Natural killer cell (primary cell): ENCODE data around the gene ZDHHC9. TPM values are rescaled to one million over a fixed set of nuclear protein-coding genes. Genes with fewer than 3 reads are reported as not detected.

Source experiments
- ATAC-seq, 3 donors: fragments of 150-1000 bp in 2 of 3; fragments of 200-7000 bp in 1 of 3; cut with Tn5 transposase; 1 replicate in 1 of 3; 2 replicates in 2 of 3; pipeline ENCODE4 v1.10.0; 2021; ENCODE audit warnings: mild to moderate bottlenecking in 2 of 3, moderate library complexity in 2 of 3
- DNase-seq, 2 donors: peaks; one replicate each; pipeline versions ENCODE4 v3.0.0 to v3.0.0-alpha.2; 2013 to 2021; ENCODE audit warnings: mixed read lengths in 1 of 2
- H3K27ac ChIP-seq: one replicate; pipeline ENCODE4 v1.5.1; 2013; ENCODE audit warnings: mild to moderate bottlenecking, low read length
- H3K27me3 ChIP-seq: one replicate; pipeline ENCODE4 v1.6.1; 2013; ENCODE audit warnings: low read length; ENCODE audit not compliant: control insufficient read depth, insufficient read depth
- H3K36me3 ChIP-seq: one replicate; pipeline ENCODE4 v1.6.1; 2013; ENCODE audit warnings: low read length; ENCODE audit not compliant: control insufficient read depth, insufficient read depth
- H3K4me1 ChIP-seq: one replicate; pipeline ENCODE4 v1.6.1; 2013; ENCODE audit warnings: low read length; ENCODE audit not compliant: control insufficient read depth, insufficient read depth
- H3K4me3 ChIP-seq: one replicate; pipeline ENCODE4 v1.5.1; 2013; ENCODE audit warnings: low read length
- H3K9me3 ChIP-seq: one replicate; pipeline ENCODE4 v1.6.1; 2013; ENCODE audit warnings: low read length; ENCODE audit not compliant: control insufficient read depth, insufficient read depth
- H3K27ac Mint-ChIP-seq, 2 donors: one replicate each; pipeline ENCODE4 v1.8.0; 2022; ENCODE audit warnings: mild to moderate bottlenecking in 2 of 2, mixed read lengths in 2 of 2, moderate library complexity in 1 of 2
- H3K27me3 Mint-ChIP-seq, 2 donors: one replicate each; pipeline ENCODE4 v1.8.0; 2022; ENCODE audit warnings: low read depth in 2 of 2, mixed read lengths in 2 of 2
- H3K36me3 Mint-ChIP-seq: one replicate; pipeline ENCODE4 v1.8.0; 2022; ENCODE audit warnings: mixed read lengths
- H3K4me1 Mint-ChIP-seq, 2 donors: one replicate each; pipeline ENCODE4 v1.8.0; 2022; ENCODE audit warnings: mixed read lengths in 2 of 2
- H3K4me3 Mint-ChIP-seq: one replicate; pipeline ENCODE4 v1.8.0; 2022; ENCODE audit warnings: mild to moderate bottlenecking, moderate library complexity, mixed read lengths
- H3K9me3 Mint-ChIP-seq, 2 donors: one replicate each; pipeline ENCODE4 v1.8.0; 2022; ENCODE audit warnings: mixed read lengths in 2 of 2
- WGBS: methylation state at CpG from one replicate; pipeline ENCODE4 v1.1.7; 2013; ENCODE audit warnings: missing lambda C conversion rate; ENCODE audit not compliant: insufficient coverage; 5-methylcytosine and 5-hydroxymethylcytosine counted together
- intact Hi-C: fragments of 100-400 bp; cut with micrococcal nuclease; formaldehyde crosslinking; loops from one replicate; pipeline ENCODE4 v1.14.2; 2022
- total RNA-seq, 4 donors: library from RNA; stranded (reverse); fragments of 120-200 nt in 1 of 4; gene quantifications; one replicate each; pipeline versions ENCODE4 v1.2.3 to v1.2.4, GENCODE V29; 2013 to 2022
- TF ChIP-seq, protein P1 (sequence below): fragments of 200-600 bp; IDR thresholded peaks from one replicate; pipeline ENCODE4 v1.8.0; 2022; ENCODE audit warnings: antibody characterized with exemption

ZDHHC9 gene
- total RNA-seq, 3 donors from 2014 or later (not counting 1 experiment from before 2014, with no cell fraction given) = 1.0 to 3.0 (median 2.1) TPM

GRCh38 chrX:129792586-129793291 is 50.9 kb downstream of the ZDHHC9 start:
- WGBS = 93% methylated on average over 18 of the region's 18 CpGs
- H3K4me1 ChIP-seq = peaks cover 50% of the 10 kb centered on the region
- H3K9me3 ChIP-seq = no peaks in the 10 kb centered on the region
- ATAC-seq = no peak
- Mint-ChIP-seq H3K36me3 (no peaks in the 10 kb centered on the region), H3K27me3 (no peaks in the 10 kb centered on the region), H3K9me3 (no peaks in the 10 kb centered on the region), H3K27ac (peak overlapping the region; percentile 70 to 74), H3K4me3 (no peak overlapping the region), H3K4me1 (peaks cover 4 to 22% of the 10 kb centered on the region in 2 donors)
- H3K27ac ChIP-seq = no peak overlapping the region
- TF ChIP-seq, protein P1, sequence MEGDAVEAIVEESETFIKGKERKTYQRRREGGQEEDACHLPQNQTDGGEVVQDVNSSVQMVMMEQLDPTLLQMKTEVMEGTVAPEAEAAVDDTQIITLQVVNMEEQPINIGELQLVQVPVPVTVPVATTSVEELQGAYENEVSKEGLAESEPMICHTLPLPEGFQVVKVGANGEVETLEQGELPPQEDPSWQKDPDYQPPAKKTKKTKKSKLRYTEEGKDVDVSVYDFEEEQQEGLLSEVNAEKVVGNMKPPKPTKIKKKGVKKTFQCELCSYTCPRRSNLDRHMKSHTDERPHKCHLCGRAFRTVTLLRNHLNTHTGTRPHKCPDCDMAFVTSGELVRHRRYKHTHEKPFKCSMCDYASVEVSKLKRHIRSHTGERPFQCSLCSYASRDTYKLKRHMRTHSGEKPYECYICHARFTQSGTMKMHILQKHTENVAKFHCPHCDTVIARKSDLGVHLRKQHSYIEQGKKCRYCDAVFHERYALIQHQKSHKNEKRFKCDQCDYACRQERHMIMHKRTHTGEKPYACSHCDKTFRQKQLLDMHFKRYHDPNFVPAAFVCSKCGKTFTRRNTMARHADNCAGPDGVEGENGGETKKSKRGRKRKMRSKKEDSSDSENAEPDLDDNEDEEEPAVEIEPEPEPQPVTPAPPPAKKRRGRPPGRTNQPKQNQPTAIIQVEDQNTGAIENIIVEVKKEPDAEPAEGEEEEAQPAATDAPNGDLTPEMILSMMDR = no peak
- intact Hi-C loops = no loop called here
- no peak overlapping the region for H3K4me3 ChIP-seq
- no peak for DNase-seq
- H3K27me3 ChIP-seq = no peaks in the 10 kb centered on the region
- H3K36me3 ChIP-seq = peaks cover 88% of the 10 kb centered on the region

DNA sequence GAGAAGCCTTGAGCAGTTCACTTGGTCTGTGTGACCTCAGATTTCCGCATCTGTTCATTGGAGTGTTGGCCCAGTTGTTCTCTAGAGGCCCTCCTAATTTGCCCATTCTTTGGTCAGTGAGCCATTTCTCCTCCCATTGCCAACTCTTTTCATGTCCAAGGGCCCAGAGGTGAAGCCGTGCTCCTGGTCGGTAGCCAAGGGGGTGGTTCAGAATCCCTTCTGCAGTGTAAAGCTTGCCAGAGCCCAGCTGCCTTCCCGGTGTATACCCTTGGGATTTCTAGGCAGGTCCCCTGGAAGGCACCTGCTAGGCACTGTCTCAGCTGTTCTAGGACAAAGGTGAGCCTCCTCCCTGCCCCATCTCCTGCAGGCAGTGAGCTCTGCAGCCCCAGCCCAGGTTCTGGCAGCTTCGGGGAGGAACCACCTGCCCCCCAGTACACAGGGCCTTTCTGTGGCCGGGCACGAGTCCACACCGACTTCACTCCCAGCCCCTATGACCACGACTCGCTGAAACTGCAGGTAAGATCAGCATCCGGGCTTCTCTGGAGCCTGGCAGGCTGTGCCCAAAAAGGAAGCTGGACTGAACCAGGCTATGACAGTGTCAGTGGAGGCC is 51.6 kb downstream of the ZDHHC9 start:
- no peak overlapping the region for H3K4me3 Mint-ChIP-seq
- DNase-seq (no peak), ATAC-seq (no peak)
- TF ChIP-seq, protein P1 = no peak
- Histone ChIP-seq H3K9me3 (no peaks in the 10 kb centered on the region), H3K27ac (no peak overlapping the region), H3K36me3 (peaks cover 91% of the 10 kb centered on the region), H3K27me3 (no peaks in the 10 kb centered on the region), H3K4me1 (peaks cover 54% of the 10 kb centered on the region), H3K4me3 (no peak overlapping the region)
- no peaks in the 10 kb centered on the region for H3K27me3 Mint-ChIP-seq
- intact Hi-C loops = no loop called here
- H3K36me3 Mint-ChIP-seq = no peaks in the 10 kb centered on the region
- 85% methylated on average over 10 of the region's 11 CpGs for WGBS
- H3K27ac Mint-ChIP-seq = peak overlapping the region; percentile 75 to 98
- peaks cover 11 to 24% of the 10 kb centered on the region in 2 donors for H3K4me1 Mint-ChIP-seq
- H3K9me3 Mint-ChIP-seq = no peaks in the 10 kb centered on the region

DNA sequence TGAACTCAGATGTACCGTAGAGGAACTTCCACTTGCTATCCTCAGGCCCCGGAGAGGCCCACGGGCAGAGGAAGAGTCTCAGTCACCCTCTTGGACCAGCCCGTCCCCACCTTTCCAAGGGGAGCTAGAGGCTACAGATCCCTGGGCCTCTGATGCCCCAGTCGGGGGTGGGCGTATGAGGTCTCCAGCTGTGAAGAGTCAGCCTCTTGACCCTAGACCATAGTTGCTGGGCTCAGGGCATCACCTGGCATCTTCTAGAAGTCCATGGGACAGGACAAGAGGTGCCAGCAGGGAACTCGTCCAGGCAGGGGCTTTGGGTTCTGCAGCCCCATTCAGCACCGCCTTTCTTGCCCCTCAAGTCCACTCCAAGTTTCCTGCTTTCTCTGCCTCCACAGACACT is 52.4 kb downstream of the ZDHHC9 start:
- ATAC-seq (no peak), DNase-seq (no peak)
- Histone ChIP-seq H3K27me3 (no peaks in the 10 kb centered on the region), H3K4me3 (no peak overlapping the region), H3K36me3 (peaks cover 86% of the 10 kb centered on the region), H3K27ac (no peak overlapping the region), H3K4me1 (peaks cover 60% of the 10 kb centered on the region), H3K9me3 (no peaks in the 10 kb centered on the region)
- intact Hi-C loops = no loop called here
- Mint-ChIP-seq H3K36me3 (no peaks in the 10 kb centered on the region), H3K27ac (peak overlapping the region; percentile 75 to 98), H3K27me3 (no peaks in the 10 kb centered on the region), H3K9me3 (no peaks in the 10 kb centered on the region), H3K4me3 (no peak overlapping the region), H3K4me1 (peaks cover 17 to 32% of the 10 kb centered on the region in 2 donors)
- TF ChIP-seq, protein P1 = no peak
- 86% methylated on average over 8 of the region's 8 CpGs for WGBS
